GM12874 (cell line): ENCODE results near the gene ANO8.

ENCODE experiments used
- CTCF ChIP-seq: IDR thresholded peaks from 2 replicates; pipeline ENCODE4 v1.5.1; 2011; ENCODE audit warnings: low read depth, mild to moderate bottlenecking, control low read depth, low read length, moderate library complexity; ENCODE audit not compliant: insufficient read depth

The ANO8 gene

GRCh38 chr19:17330262-17331044 is 4.2 kb downstream of the ANO8 start:
- TF ChIP-seq CTCF, result no peak

DNA sequence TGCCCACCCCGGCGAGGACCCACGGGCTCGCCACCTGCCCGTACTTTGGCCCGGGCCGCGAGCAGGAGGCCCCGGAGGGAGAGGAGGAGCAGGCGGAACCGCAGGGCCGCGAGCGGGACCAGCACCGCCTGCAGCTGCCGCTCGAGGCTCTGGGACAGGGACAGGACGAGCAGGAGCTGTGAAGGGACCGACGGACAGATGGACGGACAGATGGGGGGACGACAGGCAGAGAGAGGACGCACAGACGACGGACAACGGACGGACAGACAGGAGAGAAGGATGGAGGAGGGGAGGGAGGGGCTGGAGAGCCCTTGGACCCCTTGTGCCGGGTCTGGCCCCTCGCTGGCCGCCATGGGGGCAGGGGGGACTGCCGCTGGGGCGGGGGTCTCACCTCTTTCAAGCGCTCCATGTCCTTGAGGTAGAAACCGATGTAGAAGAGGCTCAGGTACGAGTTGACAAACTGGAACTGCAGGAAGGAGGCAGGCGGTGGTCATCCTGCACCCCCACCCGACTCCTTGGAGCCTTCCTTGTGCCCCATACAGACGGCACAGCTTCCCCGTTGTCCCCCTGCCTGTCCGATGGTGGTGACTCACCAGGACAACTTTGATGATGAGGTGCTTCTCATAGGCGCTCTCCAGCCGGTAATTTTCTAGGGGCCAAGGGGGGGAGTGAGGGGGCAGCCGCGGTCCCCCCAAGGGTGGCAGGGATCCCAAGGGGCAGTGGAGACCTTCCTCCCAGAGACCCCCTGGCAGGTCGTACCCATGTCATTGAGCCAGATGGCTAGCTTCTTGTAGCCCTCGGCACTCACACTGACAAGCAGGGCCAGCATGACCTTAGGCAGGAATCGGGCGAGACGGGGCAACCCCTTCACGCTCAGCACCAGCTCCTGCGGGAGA is 5.0 kb downstream of the ANO8 start:
- no peak for TF ChIP-seq CTCF

GRCh38 chr19:17328517-17329365 is 5.9 kb downstream of the ANO8 start:
- no peak for TF ChIP-seq CTCF

DNA sequence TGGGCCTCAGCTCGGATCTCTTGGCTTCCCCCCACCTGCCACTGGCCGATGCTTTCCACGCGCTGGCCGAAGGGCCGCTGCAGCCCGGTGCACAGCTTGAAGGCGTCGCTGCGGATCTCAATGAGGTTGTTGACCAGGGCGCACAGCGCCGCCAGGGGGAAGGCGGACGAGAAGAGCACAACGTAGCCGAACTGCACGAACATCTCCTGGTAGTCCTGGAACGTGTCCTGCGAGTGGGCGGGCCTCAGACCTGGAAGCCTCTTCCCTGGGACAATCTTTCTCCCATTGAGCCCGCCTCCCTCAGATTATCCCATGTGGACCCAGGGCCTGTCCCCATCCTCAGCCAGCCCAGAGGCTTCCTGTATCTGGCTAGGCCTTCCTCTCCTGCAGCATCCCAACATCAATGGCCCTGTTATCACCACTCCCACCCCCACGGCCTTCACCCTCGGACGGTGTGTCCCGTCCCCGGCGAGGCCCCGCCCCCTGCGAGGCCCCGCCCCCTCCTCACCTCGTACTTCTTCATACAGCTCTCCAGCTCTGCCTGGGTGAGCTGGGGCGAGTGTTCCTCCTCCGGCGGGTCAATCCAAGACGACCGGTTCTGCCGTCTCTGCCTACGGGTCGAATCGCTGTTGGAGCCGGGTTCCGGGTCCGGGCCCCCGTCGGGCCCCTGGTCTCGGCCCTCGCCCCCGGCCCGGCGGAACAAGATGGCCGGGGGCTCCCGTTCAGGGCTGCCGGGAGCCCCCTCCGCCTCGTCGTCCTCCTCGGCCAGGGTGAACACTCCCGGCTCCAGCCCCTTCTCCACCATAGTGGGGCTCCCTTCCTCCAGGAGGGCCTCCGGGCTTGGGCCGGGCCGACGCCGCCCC is 6.8 kb downstream of the ANO8 start:
- TF ChIP-seq CTCF, result no peak

GRCh38 chr19:17327068-17327653 is 7.5 kb downstream of the ANO8 start:
- no peak for TF ChIP-seq CTCF

GRCh38 chr19:17326595-17326966 is 8.1 kb downstream of the ANO8 start:
- TF ChIP-seq CTCF, result no peak
